Lung (tissue), 12 donors: ENCODE data around the gene PARVA. TPM values are rescaled to one million over a fixed set of nuclear protein-coding genes. Genes with fewer than 3 reads are reported as not detected.

Experiments used
- ATAC-seq: fragments of 200-7000 bp; cut with Tn5 transposase; one replicate; pipeline ENCODE4 v1.9.1; 2020; ENCODE audit warnings: moderate number of reproducible peaks; ENCODE audit not compliant: insufficient read depth, low FRiP score
- DNase-seq, 3 donors: peaks; one replicate each; pipeline ENCODE4 v3.0.0-alpha.2; 2013 to 2017
- H3K27ac ChIP-seq, 2 donors: one replicate each; pipeline ENCODE4 v1.5.1; 2013; ENCODE audit warnings: mild to moderate bottlenecking in 2 of 2, moderate library complexity in 2 of 2, control low read depth in 1 of 2, inconsistent platforms in 1 of 2, low read depth in 1 of 2, low read length in 1 of 2
- H3K27me3 ChIP-seq, 3 donors: one replicate each; pipeline ENCODE4 v1.5.1; 2013; ENCODE audit warnings: low read length in 2 of 3; ENCODE audit not compliant: control insufficient read depth in 3 of 3, insufficient read depth in 3 of 3
- H3K36me3 ChIP-seq, 4 donors: one replicate each; pipeline ENCODE4 v1.5.1; 2013; ENCODE audit warnings: low read length in 4 of 4, mild to moderate bottlenecking in 1 of 4, moderate library complexity in 1 of 4; ENCODE audit not compliant: control insufficient read depth in 4 of 4, insufficient read depth in 4 of 4
- H3K4me1 ChIP-seq, 5 donors: one replicate each; pipeline ENCODE4 v1.5.1; 2013; ENCODE audit warnings: low read length in 5 of 5, mild to moderate bottlenecking in 2 of 5, moderate library complexity in 1 of 5; ENCODE audit not compliant: control insufficient read depth in 5 of 5, insufficient read depth in 5 of 5
- H3K4me3 ChIP-seq: one replicate; pipeline ENCODE4 v1.5.1; 2013; ENCODE audit warnings: mild to moderate bottlenecking, control low read depth, moderate library complexity
- H3K9ac ChIP-seq, 2 donors: one replicate each; pipeline ENCODE4 v1.5.1; 2013; ENCODE audit warnings: low read length in 2 of 2, control low read depth in 1 of 2; ENCODE audit not compliant: insufficient read depth in 1 of 2
- H3K9me3 ChIP-seq, 4 donors: one replicate each; pipeline ENCODE4 v1.5.1; 2013; ENCODE audit warnings: low read length in 3 of 4, mild to moderate bottlenecking in 1 of 4, moderate library complexity in 1 of 4; ENCODE audit not compliant: control insufficient read depth in 4 of 4, insufficient read depth in 3 of 4
- CTCF ChIP-seq: IDR thresholded peaks from 2 replicates; pipeline ENCODE4 v1.5.1; 2012; ENCODE audit warnings: mild to moderate bottlenecking; ENCODE audit errors: control extremely low read depth, extremely low read depth
- WGBS, 2 donors: extraction: QIAGEN DNeasy Blood & Tissue Kit; methylation state at CpG; one replicate each; pipeline ENCODE4 v1.1.7; 2013; 5-methylcytosine and 5-hydroxymethylcytosine counted together
- polyA plus RNA-seq, 2 donors: library from polyadenylated mRNA; stranded (reverse); fragments of 200-250 nt; gene quantifications; one replicate each; pipeline ENCODE4 v1.2.1, GENCODE V29; 2013
- total RNA-seq, 2 donors: library from RNA; depleted of rRNA in 1 of 2; stranded (reverse); fragments of >200 nt in 1 of 2; gene quantifications; one replicate each; pipeline ENCODE4 v1.2.1, GENCODE V29; 2014 to 2021
- donor health status: control.
- donor health status: control.
- donor health status: Bipolar disorder and iron deficiency.
- donor health status: healthy.
- donor health status: DM: yes; HTN: yes; CAD: no.

The PARVA gene
- total and polyA plus RNA-seq, 4 donors = 19.9 to 71.6 (median 36.2) TPM

GRCh38 chr11:12532580-12532979, 155.2 kb downstream of the PARVA start:
- H3K4me3 ChIP-seq = no peak overlapping the region
- ATAC-seq (no peak), DNase-seq (no peak)
- peaks cover 0 to 19% (median under 1%) of the 10 kb centered on the region in 5 donors for H3K4me1 ChIP-seq
- H3K9me3 ChIP-seq = no peaks in the 10 kb centered on the region
- H3K36me3 ChIP-seq = peaks cover 6 to 14% (median 8%) of the 10 kb centered on the region in 4 donors
- H3K9ac ChIP-seq = no peak overlapping the region
- WGBS, 2 donors = 94 to 98% methylated on average over 14 of the region's 14 CpGs
- TF ChIP-seq CTCF = no peak
- H3K27ac ChIP-seq = no peak overlapping the region
- H3K27me3 ChIP-seq = no peaks in the 10 kb centered on the region

GRCh38 chr11:12534549-12534948, 157.2 kb downstream of the PARVA start:
- Histone ChIP-seq H3K27ac (no peak overlapping the region), H3K27me3 (no peaks in the 10 kb centered on the region), H3K36me3 (peaks cover 0 to 7% (median 5%) of the 10 kb centered on the region in 4 donors), H3K9ac (no peak overlapping the region), H3K4me3 (no peak overlapping the region), H3K4me1 (peaks cover 0 to 22% (median 5%) of the 10 kb centered on the region in 5 donors), H3K9me3 (no peaks in the 10 kb centered on the region)
- WGBS, 2 donors = 77 to 89% methylated on average over 2 of the region's 2 CpGs
- TF ChIP-seq CTCF = no peak
- DNase-seq (no peak), ATAC-seq (no peak)

- peaks cover 0 to 7% (median 5%) of the 10 kb centered on the region in 4 donors for H3K36me3 ChIP-seq
- no peaks in the 10 kb centered on the region for H3K27me3 ChIP-seq
- no peaks in the 10 kb centered on the region for H3K9me3 ChIP-seq
- no peak for DNase-seq
- H3K27ac ChIP-seq = no peak overlapping the region
- H3K9ac ChIP-seq = no peak overlapping the region
- H3K4me3 ChIP-seq = no peak overlapping the region
- TF ChIP-seq CTCF = no peak
- H3K4me1 ChIP-seq = peaks cover 0 to 21% (median 7%) of the 10 kb centered on the region in 5 donors
- 91 to 92% methylated on average over 3 of the region's 3 CpGs for WGBS, 2 donors
- no peak for ATAC-seq
Observed at GRCh38 chr11:12535321-12535720, 157.9 kb downstream of the PARVA start.

- no peak for ATAC-seq
- Histone ChIP-seq H3K27ac (no peak overlapping the region), H3K9me3 (no peaks in the 10 kb centered on the region), H3K4me1 (peaks cover 0 to 25% (median 10%) of the 10 kb centered on the region in 5 donors), H3K27me3 (no peaks in the 10 kb centered on the region), H3K9ac (no peak overlapping the region), H3K36me3 (peaks cover 0 to 7% (median 3%) of the 10 kb centered on the region in 4 donors), H3K4me3 (no peak overlapping the region)
- TF ChIP-seq CTCF = no peak
- DNase-seq = no peak
- WGBS, 2 donors = 90 to 92% methylated on average over 6 of the region's 6 CpGs
Observed at GRCh38 chr11:12536566-12536965, 159.2 kb downstream of the PARVA start.
